ENCODE measurements around the gene CTNND2.

GRCh38 chr5:11857391-11857790 lies 46.9 kb downstream of the CTNND2 start:
- TF ChIP-seq CTCF (IDR thresholded peaks at IDR 0.05; ENCODE audit: low read depth, low read length, poor library complexity, severe bottlenecking) (no peak), EZH2phosphoT487 (IDR thresholded peaks at IDR 0.05; ENCODE audit: borderline replicate concordance, low read length) (no peak)

Data from DOHH2 (cell line).